COLO668 (cell line): ENCODE results near the gene APOE.
"Not testable (repeated sequence)": the region's sequence is repeated elsewhere in the genome, so short reads cannot be mapped to it uniquely, and the experiment has no call there.

Experiments
- DNase-seq: peaks from one replicate; lab custom pipeline; 2025; ENCODE audit not compliant: unreplicated experiment; lab: John Stamatoyannopoulos, UW

The APOE gene

DNA sequence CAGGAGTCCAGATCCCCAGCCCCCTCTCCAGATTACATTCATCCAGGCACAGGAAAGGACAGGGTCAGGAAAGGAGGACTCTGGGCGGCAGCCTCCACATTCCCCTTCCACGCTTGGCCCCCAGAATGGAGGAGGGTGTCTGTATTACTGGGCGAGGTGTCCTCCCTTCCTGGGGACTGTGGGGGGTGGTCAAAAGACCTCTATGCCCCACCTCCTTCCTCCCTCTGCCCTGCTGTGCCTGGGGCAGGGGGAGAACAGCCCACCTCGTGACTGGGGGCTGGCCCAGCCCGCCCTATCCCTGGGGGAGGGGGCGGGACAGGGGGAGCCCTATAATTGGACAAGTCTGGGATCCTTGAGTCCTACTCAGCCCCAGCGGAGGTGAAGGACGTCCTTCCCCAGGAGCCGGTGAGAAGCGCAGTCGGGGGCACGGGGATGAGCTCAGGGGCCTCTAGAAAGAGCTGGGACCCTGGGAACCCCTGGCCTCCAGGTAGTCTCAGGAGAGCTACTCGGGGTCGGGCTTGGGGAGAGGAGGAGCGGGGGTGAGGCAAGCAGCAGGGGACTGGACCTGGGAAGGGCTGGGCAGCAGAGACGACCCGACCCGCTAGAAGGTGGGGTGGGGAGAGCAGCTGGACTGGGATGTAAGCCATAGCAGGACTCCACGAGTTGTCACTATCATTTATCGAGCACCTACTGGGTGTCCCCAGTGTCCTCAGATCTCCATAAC lies at the start of gene APOE:
Gene APOE (plus strand): TSS at position 360 of the 724 bp plus-strand sequence. CDS start 829 bp downstream, outside the sequence.
- no peak for DNase-seq

GRCh38 chr19:44856421-44857083 lies 49.0 kb upstream of the APOE start:
- peak; percentile 30 for DNase-seq

- DNase-seq, result peak; percentile 48
Measured at GRCh38 chr19:44857837-44858236, 47.8 kb upstream of the APOE start.

GRCh38 chr19:44861576-44861975 lies 44.0 kb upstream of the APOE start:
- DNase-seq, result not testable (repeated sequence)

DNA sequence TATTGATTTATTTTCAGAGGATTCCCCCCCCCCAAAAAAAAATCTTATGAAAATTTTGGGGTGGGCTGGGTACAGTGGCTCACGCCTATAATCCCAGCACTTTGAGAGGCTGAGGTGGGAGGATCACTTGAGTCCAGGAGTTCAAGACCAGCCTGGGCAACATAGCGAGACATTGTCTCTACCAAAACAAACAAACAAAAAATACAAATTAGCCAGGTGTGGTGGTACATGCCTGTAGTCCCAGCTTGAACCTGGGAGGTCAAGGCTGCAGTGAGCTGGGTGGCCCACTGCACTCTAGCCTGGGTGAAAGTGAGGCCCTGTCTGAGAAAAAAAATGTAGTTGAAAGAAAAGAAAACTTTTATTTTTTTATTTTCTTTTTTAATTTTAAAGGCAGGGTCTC lies 41.6 kb upstream of the APOE start:
- DNase-seq, result no peak

DNA sequence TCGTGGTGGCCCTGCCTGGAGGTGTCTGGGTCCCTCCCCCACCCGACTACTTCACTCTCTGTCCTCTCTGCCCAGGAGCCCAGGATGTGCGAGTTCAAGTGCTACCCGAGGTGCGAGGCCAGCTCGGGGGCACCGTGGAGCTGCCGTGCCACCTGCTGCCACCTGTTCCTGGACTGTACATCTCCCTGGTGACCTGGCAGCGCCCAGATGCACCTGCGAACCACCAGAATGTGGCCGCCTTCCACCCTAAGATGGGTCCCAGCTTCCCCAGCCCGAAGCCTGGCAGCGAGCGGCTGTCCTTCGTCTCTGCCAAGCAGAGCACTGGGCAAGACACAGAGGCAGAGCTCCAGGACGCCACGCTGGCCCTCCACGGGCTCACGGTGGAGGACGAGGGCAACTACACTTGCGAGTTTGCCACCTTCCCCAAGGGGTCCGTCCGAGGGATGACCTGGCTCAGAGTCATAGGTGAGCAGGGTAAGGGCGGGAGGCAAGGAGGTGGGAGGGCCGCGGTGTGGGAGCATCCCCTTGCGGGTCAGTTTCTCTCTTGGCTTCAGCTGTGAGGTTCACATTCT lies 40.3 kb upstream of the APOE start:
- DNase-seq, result no peak

DNA sequence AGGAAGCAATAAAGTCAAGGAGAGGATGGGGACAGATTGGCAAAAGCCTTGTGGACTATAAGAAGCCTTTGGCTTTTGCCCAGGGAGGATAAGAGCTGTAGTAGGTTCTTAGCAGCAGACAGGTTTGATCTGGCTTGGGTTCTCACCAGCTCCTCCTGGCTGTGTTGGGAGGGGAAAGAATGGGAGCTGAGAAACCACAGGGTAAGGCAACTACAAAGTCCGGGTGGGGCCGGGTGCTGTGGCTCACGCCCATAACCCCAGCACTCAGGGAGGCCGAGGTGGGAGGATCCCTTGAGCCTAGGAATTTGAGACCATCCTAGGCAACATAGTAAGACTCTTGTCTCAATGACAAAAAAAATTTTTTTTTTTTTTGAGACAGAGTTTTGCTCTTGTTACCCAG lies 38.9 kb upstream of the APOE start:
- no peak for DNase-seq

DNA sequence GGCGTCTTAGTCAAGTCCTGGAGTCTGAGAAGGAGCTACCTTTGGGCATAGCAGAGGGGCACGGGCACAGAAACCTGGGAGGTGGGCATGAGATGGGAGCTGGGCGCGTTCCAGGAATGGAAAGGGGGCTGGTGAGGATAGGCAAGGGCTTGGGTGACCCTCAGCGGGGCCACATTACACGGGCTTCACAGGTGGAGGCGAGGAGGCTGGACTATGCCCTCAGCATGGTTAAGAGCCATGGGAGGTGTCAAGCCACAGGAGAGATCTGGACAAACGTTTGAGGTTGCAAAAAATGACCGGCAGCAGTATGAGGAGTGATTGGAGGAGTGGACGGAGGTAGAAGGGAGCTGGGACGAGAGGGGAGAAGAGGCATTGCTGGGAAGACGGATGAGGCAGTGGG lies 38.0 kb upstream of the APOE start:
- no peak for DNase-seq

DNA sequence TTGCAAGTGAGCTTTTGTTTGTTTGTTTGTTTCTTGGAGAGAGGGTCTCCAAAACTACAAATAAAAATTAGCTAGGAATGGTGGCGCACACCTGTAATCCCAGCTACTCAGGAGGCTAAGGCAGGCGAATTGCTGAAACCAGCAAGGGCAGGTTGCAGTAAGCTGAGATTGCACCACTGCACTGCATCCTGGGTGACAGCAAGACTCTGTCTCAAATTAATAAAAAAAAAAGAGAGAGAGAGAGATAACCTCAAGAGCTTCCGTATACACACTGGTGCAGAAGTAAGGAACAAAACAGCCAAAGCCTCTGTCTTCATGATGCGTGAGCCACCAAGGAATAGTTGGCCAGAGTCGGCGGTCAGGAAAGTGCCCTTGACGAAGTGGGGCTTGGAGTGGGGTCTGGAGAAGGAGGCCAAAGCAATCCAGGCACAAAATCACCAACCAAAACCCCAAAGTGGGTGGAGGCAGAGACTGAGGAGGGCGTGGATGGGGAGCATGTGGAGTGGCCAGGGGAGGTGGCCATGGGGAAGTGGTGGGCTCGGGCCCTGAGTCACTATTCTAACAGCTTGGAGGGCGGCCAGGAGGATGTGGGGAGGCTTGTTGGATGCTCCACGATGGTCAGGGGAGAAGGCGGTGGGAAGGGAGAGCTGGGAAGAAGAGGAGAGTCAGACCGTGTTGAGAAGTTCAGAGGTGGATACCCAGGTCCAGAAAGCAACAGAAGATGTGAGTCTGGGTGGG lies 35.7 kb upstream of the APOE start:
- no peak for DNase-seq

DNA sequence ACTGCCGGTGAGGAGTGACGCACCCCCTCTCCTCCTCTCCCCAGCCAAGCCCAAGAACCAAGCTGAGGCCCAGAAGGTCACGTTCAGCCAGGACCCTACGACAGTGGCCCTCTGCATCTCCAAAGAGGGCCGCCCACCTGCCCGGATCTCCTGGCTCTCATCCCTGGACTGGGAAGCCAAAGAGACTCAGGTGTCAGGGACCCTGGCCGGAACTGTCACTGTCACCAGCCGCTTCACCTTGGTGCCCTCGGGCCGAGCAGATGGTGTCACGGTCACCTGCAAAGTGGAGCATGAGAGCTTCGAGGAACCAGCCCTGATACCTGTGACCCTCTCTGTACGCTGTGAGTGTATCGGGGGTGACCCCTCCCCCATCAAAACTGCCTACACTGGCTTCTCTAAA lies 33.8 kb upstream of the APOE start:
- DNase-seq, result no peak

DNA sequence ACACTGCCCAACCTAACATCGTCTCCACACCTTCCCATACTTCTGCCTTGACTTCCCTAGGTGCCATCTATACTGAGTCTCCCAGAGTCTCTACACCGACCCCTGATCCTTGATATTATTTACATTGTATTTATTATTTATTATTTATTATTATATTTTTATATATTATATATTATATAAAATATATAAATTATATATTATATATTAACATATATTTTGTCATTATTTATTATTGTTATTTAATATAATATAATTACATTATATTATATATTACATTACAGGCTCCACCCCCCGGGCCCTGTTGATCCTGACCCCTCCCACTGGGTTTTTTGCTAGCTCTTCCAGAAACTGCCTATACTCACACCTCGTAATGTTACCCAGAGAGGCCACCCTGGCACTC lies 32.9 kb upstream of the APOE start:
- DNase-seq, result no peak

- DNase-seq, result no peak
Measured at GRCh38 chr19:44874317-44874716, 31.3 kb upstream of the APOE start.

DNA sequence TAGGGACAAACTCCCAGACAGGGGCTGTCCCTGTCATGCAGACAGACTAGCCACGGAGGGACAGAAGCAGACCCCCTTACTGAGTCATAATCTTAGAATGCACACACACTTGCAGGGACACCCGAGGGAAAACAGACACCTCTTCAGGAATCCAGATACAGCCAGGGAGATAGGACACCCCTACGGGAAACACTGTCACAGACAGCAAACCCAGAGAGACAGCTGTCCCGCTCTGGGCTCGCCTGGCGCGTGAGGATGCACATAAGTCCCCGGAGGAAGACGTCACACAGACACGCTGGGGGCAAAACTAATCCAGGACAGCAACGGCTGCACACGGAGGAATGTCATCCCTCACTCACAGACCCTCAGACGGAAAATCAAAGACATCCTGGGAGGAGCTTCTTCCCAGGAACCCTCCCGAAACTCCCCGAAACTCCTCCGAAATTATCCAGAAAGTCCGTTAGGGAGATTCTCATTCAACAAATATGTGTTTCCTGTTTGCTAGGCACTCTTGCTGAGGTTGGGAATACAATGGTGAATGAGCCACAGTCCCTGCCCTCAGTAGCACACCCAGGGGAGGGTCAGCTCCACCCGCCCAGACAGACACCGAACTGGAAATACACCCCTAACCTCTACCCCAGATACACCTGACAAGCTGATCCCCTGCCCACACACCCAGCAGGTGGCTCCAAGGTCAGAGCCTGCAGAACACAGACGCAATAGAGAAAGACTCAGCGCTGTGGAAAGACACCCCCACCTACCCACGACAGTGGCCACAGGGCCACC lies 29.7 kb upstream of the APOE start:
- DNase-seq, result no peak

GRCh38 chr19:44876930-44877535 lies 28.6 kb upstream of the APOE start:
- peak; percentile 8 for DNase-seq

DNA sequence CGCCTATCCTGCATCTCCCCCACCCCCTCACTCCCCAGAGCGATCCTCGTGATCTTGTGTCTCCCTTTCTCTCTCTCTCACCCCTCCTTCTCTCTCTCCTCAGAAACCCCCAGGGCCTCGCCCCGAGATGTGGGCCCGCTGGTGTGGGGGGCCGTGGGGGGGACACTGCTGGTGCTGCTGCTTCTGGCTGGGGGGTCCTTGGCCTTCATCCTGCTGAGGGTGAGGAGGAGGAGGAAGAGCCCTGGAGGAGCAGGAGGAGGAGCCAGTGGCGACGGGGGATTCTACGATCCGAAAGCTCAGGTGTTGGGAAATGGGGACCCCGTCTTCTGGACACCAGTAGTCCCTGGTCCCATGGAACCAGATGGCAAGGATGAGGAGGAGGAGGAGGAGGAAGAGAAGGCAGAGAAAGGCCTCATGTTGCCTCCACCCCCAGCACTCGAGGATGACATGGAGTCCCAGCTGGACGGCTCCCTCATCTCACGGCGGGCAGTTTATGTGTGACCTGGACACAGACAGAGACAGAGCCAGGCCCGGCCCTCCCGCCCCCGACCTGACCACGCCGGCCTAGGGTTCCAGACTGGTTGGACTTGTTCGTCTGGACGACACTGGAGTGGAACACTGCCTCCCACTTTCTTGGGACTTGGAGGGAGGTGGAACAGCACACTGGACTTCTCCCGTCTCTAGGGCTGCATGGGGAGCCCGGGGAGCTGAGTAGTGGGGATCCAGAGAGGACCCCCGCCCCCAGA lies 27.3 kb upstream of the APOE start:
- DNase-seq, result no peak

GRCh38 chr19:44879309-44880065 lies 26.1 kb upstream of the APOE start:
- peak; percentile 7 for DNase-seq

- no peak for DNase-seq
Measured at GRCh38 chr19:44882063-44882462, 23.5 kb upstream of the APOE start.

DNA sequence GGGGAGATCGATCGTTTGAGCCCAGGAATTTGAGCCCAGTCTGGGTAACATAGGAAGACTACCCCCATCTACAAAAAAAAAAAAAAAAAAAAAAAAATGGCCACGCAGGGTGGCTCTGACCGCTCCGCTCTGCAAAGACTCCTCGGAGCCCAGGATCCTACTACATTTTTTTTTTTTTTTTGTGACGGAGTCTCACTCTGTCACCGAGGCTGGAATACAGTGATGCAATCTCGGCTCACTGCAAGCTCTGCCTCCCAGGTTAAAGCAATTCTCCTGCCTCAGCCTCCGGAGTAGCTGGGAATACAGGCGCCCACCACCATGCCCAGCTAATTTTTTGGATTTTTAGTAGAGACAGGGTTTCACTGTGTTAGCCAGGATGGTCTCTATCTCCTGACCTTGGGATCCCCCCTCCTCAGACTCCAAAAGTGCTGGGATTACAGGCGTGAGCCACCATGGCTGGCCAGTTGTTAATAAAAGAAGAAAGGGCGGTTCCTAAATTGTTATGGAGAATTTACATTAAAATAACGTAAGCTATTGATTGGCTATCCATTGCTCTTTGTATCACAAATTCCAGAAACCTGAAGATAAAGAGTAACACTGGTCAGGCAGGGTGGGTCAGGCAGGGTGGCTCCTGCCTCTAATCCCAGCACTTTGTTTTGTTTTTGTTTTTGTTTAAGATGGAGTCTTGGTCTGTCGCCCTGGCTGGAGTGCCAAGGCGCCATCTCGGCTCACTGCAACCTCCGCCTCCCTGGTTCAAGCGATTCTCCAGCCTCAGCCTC lies 22.8 kb upstream of the APOE start:
- DNase-seq, result not testable (repeated sequence)
